PFSK-1 (cell line): ENCODE measurements around the gene DENND2A.

ENCODE experiments used
- FOXP2 ChIP-seq: optimal IDR thresholded peaks from 2 replicates; pipeline ENCODE3; 2011; ENCODE audit warnings: borderline replicate concordance, control low read depth, inconsistent platforms; ENCODE audit not compliant: insufficient read depth; ENCODE audit errors: extremely low read length, extremely low read depth
- POLR2AphosphoS5 ChIP-seq: IDR thresholded peaks from 2 replicates; pipeline ENCODE4 v1.6.1; 2012; ENCODE audit warnings: low read depth, mild to moderate bottlenecking, control low read depth, low read length, moderate library complexity
- SIN3A ChIP-seq: IDR thresholded peaks from 2 replicates; pipeline ENCODE4 v1.6.1; 2012; ENCODE audit warnings: mild to moderate bottlenecking, low read length, moderate library complexity, borderline replicate concordance; ENCODE audit not compliant: insufficient read depth
- TAF1 ChIP-seq: IDR thresholded peaks from 2 replicates; pipeline ENCODE4 v1.6.1; 2012; ENCODE audit warnings: low read length, control low read depth, borderline replicate concordance; ENCODE audit not compliant: insufficient read depth
- TF ChIP-seq, protein P1 (sequence below), 2 experiments: IDR thresholded peaks; 2 replicates each; pipeline versions ENCODE4 v1.6.1 to v1.8.0; 2011 to 2012; ENCODE audit warnings: low read depth in 2 of 2, low read length in 2 of 2, control low read depth in 1 of 2, inconsistent platforms in 1 of 2, mild to moderate bottlenecking in 1 of 2, moderate library complexity in 1 of 2; ENCODE audit not compliant: insufficient read depth in 1 of 2

The DENND2A gene

DNA sequence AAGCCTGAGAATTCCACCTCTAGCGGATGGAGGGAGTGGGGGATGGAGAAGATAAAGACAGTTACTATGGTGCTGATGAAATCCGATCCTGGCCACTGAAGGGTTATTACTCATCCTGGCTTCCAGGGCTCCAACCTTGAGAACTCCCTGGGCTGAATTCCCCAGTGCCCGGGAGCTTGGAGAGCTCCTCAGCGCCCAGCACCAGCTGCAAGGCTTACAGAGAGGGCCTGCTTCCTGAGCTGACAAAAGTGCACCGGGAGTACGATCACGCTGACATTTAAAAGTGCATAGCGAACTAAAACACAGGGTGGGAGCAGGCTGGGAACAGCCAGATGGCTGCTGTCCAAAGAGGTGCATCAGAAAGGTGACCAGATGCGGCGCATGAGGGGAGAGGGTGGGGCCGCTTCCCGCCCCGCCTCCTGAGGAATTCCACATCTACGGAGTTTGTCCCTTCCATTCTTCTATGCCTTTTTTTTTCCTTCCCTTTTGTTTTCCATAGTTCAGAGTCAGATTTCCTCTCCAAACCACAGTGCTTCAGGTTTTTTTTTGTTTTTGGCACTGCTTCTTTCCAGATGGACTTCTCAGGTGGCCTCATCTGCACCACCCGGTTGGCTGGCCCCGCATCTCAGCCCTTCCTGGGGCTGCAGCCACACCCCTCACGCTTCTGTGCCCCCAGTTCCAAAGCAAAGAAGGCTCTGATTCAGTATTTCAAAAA lies 98.9 kb downstream of the DENND2A start:
- no peak for TF ChIP-seq SIN3A
- TF ChIP-seq POLR2AphosphoS5, result no peak
- TF ChIP-seq, protein P1, sequence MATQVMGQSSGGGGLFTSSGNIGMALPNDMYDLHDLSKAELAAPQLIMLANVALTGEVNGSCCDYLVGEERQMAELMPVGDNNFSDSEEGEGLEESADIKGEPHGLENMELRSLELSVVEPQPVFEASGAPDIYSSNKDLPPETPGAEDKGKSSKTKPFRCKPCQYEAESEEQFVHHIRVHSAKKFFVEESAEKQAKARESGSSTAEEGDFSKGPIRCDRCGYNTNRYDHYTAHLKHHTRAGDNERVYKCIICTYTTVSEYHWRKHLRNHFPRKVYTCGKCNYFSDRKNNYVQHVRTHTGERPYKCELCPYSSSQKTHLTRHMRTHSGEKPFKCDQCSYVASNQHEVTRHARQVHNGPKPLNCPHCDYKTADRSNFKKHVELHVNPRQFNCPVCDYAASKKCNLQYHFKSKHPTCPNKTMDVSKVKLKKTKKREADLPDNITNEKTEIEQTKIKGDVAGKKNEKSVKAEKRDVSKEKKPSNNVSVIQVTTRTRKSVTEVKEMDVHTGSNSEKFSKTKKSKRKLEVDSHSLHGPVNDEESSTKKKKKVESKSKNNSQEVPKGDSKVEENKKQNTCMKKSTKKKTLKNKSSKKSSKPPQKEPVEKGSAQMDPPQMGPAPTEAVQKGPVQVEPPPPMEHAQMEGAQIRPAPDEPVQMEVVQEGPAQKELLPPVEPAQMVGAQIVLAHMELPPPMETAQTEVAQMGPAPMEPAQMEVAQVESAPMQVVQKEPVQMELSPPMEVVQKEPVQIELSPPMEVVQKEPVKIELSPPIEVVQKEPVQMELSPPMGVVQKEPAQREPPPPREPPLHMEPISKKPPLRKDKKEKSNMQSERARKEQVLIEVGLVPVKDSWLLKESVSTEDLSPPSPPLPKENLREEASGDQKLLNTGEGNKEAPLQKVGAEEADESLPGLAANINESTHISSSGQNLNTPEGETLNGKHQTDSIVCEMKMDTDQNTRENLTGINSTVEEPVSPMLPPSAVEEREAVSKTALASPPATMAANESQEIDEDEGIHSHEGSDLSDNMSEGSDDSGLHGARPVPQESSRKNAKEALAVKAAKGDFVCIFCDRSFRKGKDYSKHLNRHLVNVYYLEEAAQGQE (IDR thresholded peaks at IDR 0.05; ENCODE audit: insufficient read depth in 1 of 2, low read depth in 2 of 2, low read length in 2 of 2), result peak in 1 of 2 experiments; percentile 50; a peak in 1 of 4 replicates
- TF ChIP-seq TAF1, result no peak

DNA sequence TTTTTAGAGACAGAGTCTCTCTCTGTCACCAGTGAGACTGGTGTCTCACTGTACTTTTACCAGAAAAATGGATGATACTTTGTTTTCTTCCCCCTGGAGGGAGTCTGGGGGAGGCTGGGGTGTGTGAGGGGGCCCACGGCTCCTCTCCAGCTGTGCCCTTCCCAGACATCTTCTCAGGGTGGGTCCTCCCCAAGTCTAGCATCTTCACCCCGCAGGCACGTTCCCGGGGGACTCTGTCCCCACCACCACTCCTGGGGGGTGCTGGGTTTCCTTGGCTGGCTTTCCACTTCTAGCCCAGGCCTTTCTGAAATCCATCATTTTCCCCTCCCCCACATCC lies 99.5 kb downstream of the DENND2A start:
- TF ChIP-seq FOXP2 (no peak), SIN3A (no peak), TAF1 (no peak), POLR2AphosphoS5 (no peak)
- TF ChIP-seq, protein P1 (IDR thresholded peaks at IDR 0.05; ENCODE audit: insufficient read depth in 1 of 2, low read depth in 2 of 2, low read length in 2 of 2), result no peak

DNA sequence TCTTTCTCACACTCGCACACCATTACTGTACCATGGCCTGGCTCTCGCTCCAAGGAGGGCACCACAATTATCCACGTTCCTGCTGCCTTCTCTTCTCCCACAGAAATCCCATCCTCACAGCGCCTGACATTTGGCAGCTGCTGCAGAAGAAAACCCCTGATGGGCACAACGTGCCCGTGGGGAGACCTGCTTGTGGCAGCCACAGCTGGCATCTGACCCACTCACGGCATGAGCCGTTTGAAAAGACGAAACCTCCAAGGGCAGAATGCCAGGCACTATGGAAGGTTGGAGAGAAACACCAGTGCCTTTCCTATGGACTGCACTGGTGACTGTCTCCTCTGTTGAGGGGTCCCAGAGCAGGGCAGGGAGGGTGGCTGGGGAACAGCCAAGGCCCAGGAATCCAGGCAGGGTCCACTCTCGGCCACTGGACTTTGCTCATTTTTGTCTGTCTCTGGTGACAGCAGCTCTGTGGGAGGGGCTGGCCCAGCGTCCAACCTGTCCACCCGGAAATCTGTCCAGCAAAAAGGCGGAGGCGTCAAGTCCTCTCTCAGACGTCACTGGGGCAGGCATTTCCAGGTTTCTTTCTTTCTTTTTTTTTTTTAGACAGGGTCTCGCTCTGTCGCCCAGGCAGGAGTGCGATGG lies 100.4 kb downstream of the DENND2A start:
- no peak for TF ChIP-seq TAF1
- TF ChIP-seq FOXP2, result no peak
- TF ChIP-seq SIN3A, result no peak
- TF ChIP-seq POLR2AphosphoS5, result no peak
- TF ChIP-seq, protein P1 (IDR thresholded peaks at IDR 0.05; ENCODE audit: insufficient read depth in 1 of 2, low read depth in 2 of 2, low read length in 2 of 2), result no peak

DNA sequence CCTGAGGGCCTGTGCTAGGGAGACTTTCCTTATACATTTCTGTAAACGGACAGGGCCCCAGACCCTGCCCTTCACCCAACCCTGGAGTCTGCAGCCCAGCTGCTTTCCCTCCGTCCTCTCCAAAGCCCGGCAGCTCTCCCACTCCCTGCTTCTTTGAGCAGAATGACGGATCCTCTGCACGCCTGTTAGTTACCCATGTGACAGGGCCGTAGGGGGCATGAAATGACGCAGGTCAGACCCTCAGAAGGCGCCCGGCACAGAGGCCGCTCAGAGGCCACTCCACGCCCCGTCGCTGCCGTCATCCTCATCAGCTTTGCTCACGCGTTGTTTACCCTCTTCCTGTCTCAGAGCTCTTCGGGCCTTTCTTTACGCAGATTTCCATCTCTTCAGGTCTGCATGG lies 101.2 kb downstream of the DENND2A start:
- no peak for TF ChIP-seq POLR2AphosphoS5
- no peak for TF ChIP-seq SIN3A
- TF ChIP-seq, protein P1 (IDR thresholded peaks at IDR 0.05; ENCODE audit: insufficient read depth in 1 of 2, low read depth in 2 of 2, low read length in 2 of 2), result no peak
- TF ChIP-seq TAF1, result no peak
- TF ChIP-seq FOXP2, result no peak
